ENCODE measurements around the gene BICD1.

The BICD1 gene

GRCh38 chr12:32171211-32171610, 64.6 kb downstream of the BICD1 start:
- ATAC-seq (ENCODE audit: low read depth): no peak
- TF ChIP-seq CTCF (IDR thresholded peaks at IDR 0.05; ENCODE audit: poor library complexity, severe bottlenecking): no peak
- no peak overlapping the region for H3K27ac ChIP-seq (ENCODE audit: poor library complexity, severe bottlenecking)

DNA sequence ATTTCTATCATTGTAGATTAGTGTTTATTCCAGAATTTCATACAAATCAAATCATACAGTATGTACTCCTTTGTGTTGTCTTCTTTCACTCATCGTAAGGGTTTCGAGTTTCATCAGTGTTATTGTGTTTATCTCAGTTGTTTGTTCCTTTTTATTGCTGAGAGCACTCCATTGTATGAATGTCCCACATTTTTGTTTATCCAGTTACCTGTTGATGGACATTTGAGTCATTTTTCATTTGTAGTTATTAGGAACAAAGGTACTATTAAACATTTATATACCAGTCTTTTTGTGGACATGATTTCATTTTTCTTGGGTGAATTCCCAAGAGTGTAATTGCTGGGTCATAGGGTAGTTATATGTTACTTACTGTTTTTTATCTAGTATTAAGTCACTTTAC, 70.0 kb downstream of the BICD1 start:
- no peak for ATAC-seq (ENCODE audit: low read depth)
- Histone ChIP-seq H3K27ac (ENCODE audit: poor library complexity, severe bottlenecking) (no peak overlapping the region), H3K9me3 (ENCODE audit: severe bottlenecking) (no peaks in the 10 kb centered on the region), H3K4me3 (ENCODE audit: severe bottlenecking) (no peak overlapping the region), H3K27me3 (ENCODE audit: insufficient read depth, poor library complexity, severe bottlenecking) (no peaks in the 10 kb centered on the region), H3K36me3 (ENCODE audit: low read depth) (0 out of 2 replicates have a peak, but pooled peaks cover 3% of the 10 kb centered on the region), H3K4me1 (ENCODE audit: insufficient read depth, poor library complexity, severe bottlenecking) (no peaks in the 10 kb centered on the region)
- TF ChIP-seq CTCF (IDR thresholded peaks at IDR 0.05; ENCODE audit: poor library complexity, severe bottlenecking): no peak
- DNase-seq (ENCODE audit: low spot score): no peak

More at GRCh38 chr12:32171211-32171610, 64.6 kb downstream of the BICD1 start:
- no peaks in the 10 kb centered on the region for H3K4me1 ChIP-seq (ENCODE audit: insufficient read depth, poor library complexity, severe bottlenecking)
- no peak overlapping the region for H3K4me3 ChIP-seq (ENCODE audit: severe bottlenecking)
- H3K27me3 ChIP-seq (ENCODE audit: insufficient read depth, poor library complexity, severe bottlenecking): no peaks in the 10 kb centered on the region
- no peak for DNase-seq (ENCODE audit: low spot score)
- no peaks in the 10 kb centered on the region for H3K9me3 ChIP-seq (ENCODE audit: severe bottlenecking)
- no peaks in the 10 kb centered on the region for H3K36me3 ChIP-seq (ENCODE audit: low read depth)

GRCh38 chr12:32178341-32179010, 71.8 kb downstream of the BICD1 start:
- Histone ChIP-seq H3K4me1 (ENCODE audit: insufficient read depth, poor library complexity, severe bottlenecking) (no peaks in the 10 kb centered on the region), H3K27ac (ENCODE audit: poor library complexity, severe bottlenecking) (no peak overlapping the region), H3K9me3 (ENCODE audit: severe bottlenecking) (no peaks in the 10 kb centered on the region), H3K27me3 (ENCODE audit: insufficient read depth, poor library complexity, severe bottlenecking) (no peaks in the 10 kb centered on the region), H3K4me3 (ENCODE audit: severe bottlenecking) (no peak overlapping the region), H3K36me3 (ENCODE audit: low read depth) (0 out of 2 replicates have a peak, but pooled peaks cover 3% of the 10 kb centered on the region)
- DNase-seq (ENCODE audit: low spot score) (no peak), ATAC-seq (ENCODE audit: low read depth) (no peak)
- TF ChIP-seq CTCF (IDR thresholded peaks at IDR 0.05; ENCODE audit: poor library complexity, severe bottlenecking): no peak

- H3K4me1 ChIP-seq (ENCODE audit: insufficient read depth, poor library complexity, severe bottlenecking): no peaks in the 10 kb centered on the region
- H3K9me3 ChIP-seq (ENCODE audit: severe bottlenecking): no peaks in the 10 kb centered on the region
- no peak overlapping the region for H3K4me3 ChIP-seq (ENCODE audit: severe bottlenecking)
- DNase-seq (ENCODE audit: low spot score) (no peak), ATAC-seq (ENCODE audit: low read depth) (no peak)
- H3K27ac ChIP-seq (ENCODE audit: poor library complexity, severe bottlenecking): no peak overlapping the region
- no peaks in the 10 kb centered on the region for H3K27me3 ChIP-seq (ENCODE audit: insufficient read depth, poor library complexity, severe bottlenecking)
- no peak for TF ChIP-seq CTCF (IDR thresholded peaks at IDR 0.05; ENCODE audit: poor library complexity, severe bottlenecking)
- H3K36me3 ChIP-seq (ENCODE audit: low read depth): 0 out of 2 replicates have a peak, but pooled peaks cover 3% of the 10 kb centered on the region
Measured at GRCh38 chr12:32179011-32179395, 72.4 kb downstream of the BICD1 start.

DNA sequence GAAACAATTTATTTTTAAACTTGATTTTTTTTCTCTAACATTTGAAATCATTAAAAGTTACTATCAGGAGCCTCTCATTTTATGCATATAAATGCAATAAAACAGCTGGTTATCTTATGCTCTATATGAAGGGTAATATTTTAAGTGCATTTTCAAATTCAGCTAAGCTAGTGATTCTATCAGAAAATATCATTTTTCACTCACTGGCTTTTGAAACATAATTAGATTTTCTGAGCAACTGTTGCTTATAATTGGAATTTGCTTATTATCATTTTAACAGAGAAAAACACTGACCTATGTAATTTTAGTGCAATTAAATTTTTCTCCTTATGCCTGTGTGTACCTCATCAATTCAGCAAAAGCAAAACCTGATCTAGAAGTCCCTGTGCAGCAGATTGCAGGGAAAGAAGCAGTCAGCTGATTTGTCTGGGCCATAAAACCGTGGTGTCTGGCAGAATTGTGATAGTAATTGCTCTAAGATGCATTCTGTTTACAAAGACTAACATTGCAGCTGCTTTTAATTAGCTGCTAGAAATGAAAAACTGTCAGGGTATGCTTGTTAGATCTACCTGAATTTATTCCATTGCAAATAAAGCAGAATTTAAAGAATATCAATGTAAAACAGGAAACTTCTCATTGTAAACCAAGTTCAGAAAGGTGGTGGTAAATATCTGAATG, 75.0 kb downstream of the BICD1 start:
- Histone ChIP-seq H3K4me3 (ENCODE audit: severe bottlenecking) (no peak overlapping the region), H3K36me3 (ENCODE audit: low read depth) (peaks cover 7% of the 10 kb centered on the region; the same call in 1 of the 2 replicates), H3K27me3 (ENCODE audit: insufficient read depth, poor library complexity, severe bottlenecking) (no peaks in the 10 kb centered on the region), H3K4me1 (ENCODE audit: insufficient read depth, poor library complexity, severe bottlenecking) (peaks cover under 1% of the 10 kb centered on the region), H3K27ac (ENCODE audit: poor library complexity, severe bottlenecking) (no peak overlapping the region), H3K9me3 (ENCODE audit: severe bottlenecking) (no peaks in the 10 kb centered on the region)
- no peak for DNase-seq (ENCODE audit: low spot score)
- no peak for TF ChIP-seq CTCF (IDR thresholded peaks at IDR 0.05; ENCODE audit: poor library complexity, severe bottlenecking)
- no peak for ATAC-seq (ENCODE audit: low read depth)
